Osteoblast (primary cell): ENCODE measurements around the gene CIB4. TPM values are rescaled to one million over a fixed set of nuclear protein-coding genes. Genes with fewer than 3 reads are reported as not detected.

Experiments
- DNase-seq: peaks from one replicate; pipeline ENCODE4 v3.0.0; 2011; ENCODE audit warnings: low spot score, mixed read lengths; ENCODE audit not compliant: insufficient read length; ENCODE audit errors: missing footprints
- H2AFZ ChIP-seq: 2 replicates; pipeline ENCODE4 v1.6.0; 2011; ENCODE audit warnings: mild to moderate bottlenecking, low read length
- H3K27ac ChIP-seq: 2 replicates; pipeline ENCODE4 v1.5.1; 2011; ENCODE audit warnings: mild to moderate bottlenecking, low read depth, low read length, moderate library complexity
- H3K27me3 ChIP-seq: 2 replicates; pipeline ENCODE4 v1.6.0; 2012; ENCODE audit warnings: mild to moderate bottlenecking, control low read depth, inconsistent platforms, low read length, moderate library complexity; ENCODE audit not compliant: insufficient read depth
- H3K36me3 ChIP-seq: 2 replicates; pipeline ENCODE4 v1.5.1; 2011; ENCODE audit warnings: mild to moderate bottlenecking, low read length, control low read depth, moderate library complexity; ENCODE audit not compliant: insufficient read depth
- H3K4me1 ChIP-seq: 2 replicates; pipeline ENCODE4 v1.5.1; 2011; ENCODE audit warnings: mild to moderate bottlenecking, low read length, control low read depth, moderate library complexity; ENCODE audit not compliant: insufficient read depth
- H3K4me2 ChIP-seq: 2 replicates; pipeline ENCODE4 v1.6.0; 2011; ENCODE audit warnings: mild to moderate bottlenecking, low read length; ENCODE audit not compliant: insufficient read depth
- H3K4me3 ChIP-seq: fragments of 200-600 bp; sonication (generic); 3 replicates; pipeline ENCODE4 v1.5.1; 2012; ENCODE audit warnings: mild to moderate bottlenecking, low read length, inconsistent platforms; ENCODE audit not compliant: insufficient read depth
- H3K79me2 ChIP-seq: 2 replicates; pipeline ENCODE4 v1.6.0; 2012; ENCODE audit warnings: mild to moderate bottlenecking, low read length, control low read depth, inconsistent platforms; ENCODE audit not compliant: insufficient read depth
- H3K9me3 ChIP-seq: 2 replicates; pipeline ENCODE4 v1.5.1; 2011; ENCODE audit warnings: low read depth, low read length, control low read depth
- H4K20me1 ChIP-seq: 2 replicates; pipeline ENCODE4 v1.6.0; 2012; ENCODE audit warnings: mild to moderate bottlenecking, low read length, control low read depth; ENCODE audit not compliant: insufficient read depth
- CTCF ChIP-seq: IDR thresholded peaks from 2 replicates; pipeline ENCODE4 v1.5.1; 2011; ENCODE audit warnings: mild to moderate bottlenecking, low read depth, low read length, moderate library complexity; ENCODE audit errors: extremely low read depth
- total RNA-seq: library from RNA; depleted of rRNA; stranded (reverse); fragments of >200 nt; gene quantifications from 2 replicates; pipeline ENCODE4 v1.2.3, GENCODE V29; 2012

Gene CIB4
- total RNA-seq, 1 donor = not detected

GRCh38 chr2:26597197-26597596, 44.0 kb downstream of the CIB4 start:
- H3K27ac ChIP-seq = no peak overlapping the region
- peaks cover 57% of the 10 kb centered on the region for H3K27me3 ChIP-seq
- H3K36me3 ChIP-seq = no peaks in the 10 kb centered on the region
- H3K4me2 ChIP-seq = no peak overlapping the region
- no peaks in the 10 kb centered on the region for H3K79me2 ChIP-seq
- no peaks in the 10 kb centered on the region for H3K9me3 ChIP-seq
- no peak for DNase-seq
- no peak for TF ChIP-seq CTCF
- no peaks in the 10 kb centered on the region for H3K4me1 ChIP-seq
- no peak overlapping the region for H3K4me3 ChIP-seq
- no peaks in the 10 kb centered on the region for H4K20me1 ChIP-seq
- no peak overlapping the region for H2AFZ ChIP-seq

GRCh38 chr2:26595146-26595545, 46.0 kb downstream of the CIB4 start:
- no peak overlapping the region for H3K4me3 ChIP-seq
- no peak for DNase-seq
- no peaks in the 10 kb centered on the region for H3K9me3 ChIP-seq
- no peaks in the 10 kb centered on the region for H4K20me1 ChIP-seq
- H2AFZ ChIP-seq = no peak overlapping the region
- TF ChIP-seq CTCF = no peak
- no peaks in the 10 kb centered on the region for H3K79me2 ChIP-seq
- H3K4me2 ChIP-seq = no peak overlapping the region
- no peaks in the 10 kb centered on the region for H3K4me1 ChIP-seq
- H3K27me3 ChIP-seq = peaks cover 69% of the 10 kb centered on the region
- no peaks in the 10 kb centered on the region for H3K36me3 ChIP-seq
- no peak overlapping the region for H3K27ac ChIP-seq

- Histone ChIP-seq H3K9me3 (no peaks in the 10 kb centered on the region), H3K36me3 (no peaks in the 10 kb centered on the region), H2AFZ (no peak overlapping the region), H3K79me2 (no peaks in the 10 kb centered on the region), H3K27me3 (peaks cover 81% of the 10 kb centered on the region), H3K4me2 (no peak overlapping the region), H3K4me3 (no peak overlapping the region), H3K27ac (no peak overlapping the region), H3K4me1 (no peaks in the 10 kb centered on the region), H4K20me1 (no peaks in the 10 kb centered on the region)
- TF ChIP-seq CTCF = no peak
- no peak for DNase-seq
These were observed 49.3 kb downstream of the CIB4 start for GRCh38 chr2:26591619-26592505.

- no peaks in the 10 kb centered on the region for H3K9me3 ChIP-seq
- no peak overlapping the region for H3K27ac ChIP-seq
- DNase-seq = peak; percentile 8
- H3K4me1 ChIP-seq = no peaks in the 10 kb centered on the region
- no peak overlapping the region for H3K4me2 ChIP-seq
- no peaks in the 10 kb centered on the region for H3K79me2 ChIP-seq
- H4K20me1 ChIP-seq = no peaks in the 10 kb centered on the region
- H3K27me3 ChIP-seq = peaks cover 82% of the 10 kb centered on the region
- no peak overlapping the region for H3K4me3 ChIP-seq
- no peaks in the 10 kb centered on the region for H3K36me3 ChIP-seq
- H2AFZ ChIP-seq = no peak overlapping the region
- no peak for TF ChIP-seq CTCF
These were observed 50.1 kb downstream of the CIB4 start for GRCh38 chr2:26590980-26591618.
